Adrenal gland (tissue), 12 donors: Measurements from ENCODE around the gene FAM227B. TPM values are rescaled to one million over a fixed set of nuclear protein-coding genes. Genes with fewer than 3 reads are reported as not detected.

ENCODE experiments used
- DNase-seq, 7 donors: peaks; one replicate each; pipeline ENCODE4 v3.0.0-alpha.2; 2019 to 2020
- H3K27ac ChIP-seq, 5 donors: fragments of 200-600 bp; sonication (generic) in 4 of 5; 1 replicate in 3 of 5; 2 replicates in 2 of 5; pipeline versions ENCODE4 v1.5.1 to v1.8.0; 2016 to 2020; ENCODE audit warnings: mild to moderate bottlenecking in 1 of 5
- H3K27me3 ChIP-seq: fragments of 200-600 bp; 2 replicates; pipeline ENCODE4 v1.8.0; 2021
- H3K36me3 ChIP-seq, 2 donors: fragments of 200-600 bp; replicated peaks in 1 of 2; 1 replicate in 1 of 2; 2 replicates in 1 of 2; pipeline versions ENCODE4 v1.5.1 to v1.8.0; 2018 to 2022
- H3K4me1 ChIP-seq, 2 donors: fragments of 200-600 bp; replicated peaks in 1 of 2; 1 replicate in 1 of 2; 2 replicates in 1 of 2; pipeline versions ENCODE4 v1.5.1 to v1.8.0; 2018 to 2021
- H3K4me3 ChIP-seq, 4 donors: fragments of 200-600 bp; sonication (generic) in 3 of 4; one replicate each; pipeline ENCODE4 v1.5.1; 2016 to 2018
- H3K9me3 ChIP-seq, 3 donors: fragments of 200-600 bp; sonication (generic) in 1 of 3; replicated peaks in 1 of 3; 1 replicate in 2 of 3; 2 replicates in 1 of 3; pipeline versions ENCODE4 v1.5.1 to v1.8.0; 2016 to 2021
- CTCF ChIP-seq, 6 experiments: fragments of 450-650 bp in 4 of 6; fragments of 200-600 bp in 2 of 6; sonication (generic) in 1 of 6; IDR thresholded peaks; 1 replicate in 5 of 6; 2 replicates in 1 of 6; pipeline versions ENCODE4 v1.5.1 to v1.8.0; 2016 to 2021; ENCODE audit warnings: antibody characterized with exemption in 6 of 6, mild to moderate bottlenecking in 2 of 6, moderate library complexity in 1 of 6
- POLR2A ChIP-seq, 2 donors: fragments of 450-650 bp; IDR thresholded peaks; one replicate each; pipeline ENCODE4 v1.6.1; 2017; ENCODE audit warnings: antibody characterized with exemption in 2 of 2, mild to moderate bottlenecking in 2 of 2, moderate library complexity in 1 of 2
- WGBS, 4 donors: extraction: QIAGEN DNeasy Blood & Tissue Kit in 2 of 4; methylation state at CpG; one replicate each; pipeline versions ENCODE4 v1.1.5 to v1.1.7; 2013 to 2017; 5-methylcytosine and 5-hydroxymethylcytosine counted together
- intact Hi-C, 2 donors: fragments of 100-400 bp; cut with DNase I; formaldehyde crosslinking; loops; one replicate each; pipeline versions ENCODE4 v1.14.1 to v1.15.0; 2022 to 2023
- polyA plus RNA-seq, 3 donors: library from polyadenylated mRNA; stranded (reverse); fragments of 200-250 nt in 2 of 3; fragments of 350-450 nt in 1 of 3; fragmentation: Illumina TruSeq in 1 of 3; extraction: RNeasy Lipid Tissue Mini Kit (QIAGEN cat#74804) in 1 of 3; gene quantifications; one replicate each; pipeline ENCODE4 v1.2.3, GENCODE V29; 2013 to 2014
- total RNA-seq, 9 donors: library from RNA; depleted of rRNA in 4 of 9; stranded (reverse); fragments of >200 nt in 4 of 9; fragments of 120-200 nt in 1 of 9; fragmentation: NEBNext Ultra II Directional in 1 of 9; extraction: Animal tissue kit (Norgen Biotek cat#: 25700) in 1 of 9; gene quantifications; one replicate each; pipeline versions ENCODE4 v1.1.0 to v1.2.4, GENCODE V29; 2013 to 2023
- donor health status: healthy with polysubstance abuse.
- donor health status: Bipolar disorder and iron deficiency.
- donor health status: DM: yes; HTN: yes; CAD: no.
- donor health status: DM: no; HTN: no; CAD: no.
- donor health status: DM: no; HTN: no; CAD: no.
- donor health status: DM: yes; HTN: yes; CAD: no.

The FAM227B gene
- total and polyA plus RNA-seq, 12 donors, result 1.4 to 20.4 (median 8.4) TPM

- Histone ChIP-seq H3K4me1 (no peaks in the 10 kb centered on the region), H3K4me3 (no peak overlapping the region), H3K27ac (no peak overlapping the region), H3K27me3 (no peaks in the 10 kb centered on the region), H3K36me3 (no peaks in the 10 kb centered on the region), H3K9me3 (no peaks in the 10 kb centered on the region)
- no peak for TF ChIP-seq CTCF (IDR thresholded peaks at IDR 0.05)
- TF ChIP-seq POLR2A (IDR thresholded peaks at IDR 0.05), result no peak
- intact Hi-C loops, result no loop called here
- DNase-seq, result no peak
- WGBS, 4 donors, result 73 to 82% (median 78%) methylated on average over 4 of the region's 4 CpGs
Measured at GRCh38 chr15:49286649-49287404, 333.8 kb downstream of the FAM227B start.

- no peaks in the 10 kb centered on the region for H3K9me3 ChIP-seq
- 87 to 94% (median 92%) methylated on average over 1 of the region's 1 CpG for WGBS, 4 donors
- no peak overlapping the region for H3K27ac ChIP-seq
- no peak overlapping the region for H3K4me3 ChIP-seq
- H3K36me3 ChIP-seq, result no peaks in the 10 kb centered on the region
- no peaks in the 10 kb centered on the region for H3K4me1 ChIP-seq
- intact Hi-C loops, result no loop called here
- no peak for DNase-seq
- H3K27me3 ChIP-seq, result no peaks in the 10 kb centered on the region
- no peak for TF ChIP-seq POLR2A (IDR thresholded peaks at IDR 0.05)
- TF ChIP-seq CTCF (IDR thresholded peaks at IDR 0.05), result no peak
Measured at GRCh38 chr15:49282366-49282765, 338.3 kb downstream of the FAM227B start.

GRCh38 chr15:49279521-49280456, 340.8 kb downstream of the FAM227B start:
- intact Hi-C loops, result no loop called here
- no peak for TF ChIP-seq POLR2A (IDR thresholded peaks at IDR 0.05)
- no peak for TF ChIP-seq CTCF (IDR thresholded peaks at IDR 0.05)
- 94 to 99% (median 96%) methylated on average over 4 of the region's 4 CpGs for WGBS, 4 donors
- no peak overlapping the region for H3K27ac ChIP-seq
- H3K36me3 ChIP-seq, result peaks cover 0 to 4% of the 10 kb centered on the region in 2 donors
- H3K4me1 ChIP-seq, result no peaks in the 10 kb centered on the region
- H3K27me3 ChIP-seq, result no peaks in the 10 kb centered on the region
- H3K4me3 ChIP-seq, result no peak overlapping the region
- no peaks in the 10 kb centered on the region for H3K9me3 ChIP-seq
- no peak for DNase-seq

- no peaks in the 10 kb centered on the region for H3K4me1 ChIP-seq
- H3K27ac ChIP-seq, result no peak overlapping the region
- H3K36me3 ChIP-seq, result peaks cover 0 to 4% of the 10 kb centered on the region in 2 donors
- no peak for TF ChIP-seq POLR2A (IDR thresholded peaks at IDR 0.05)
- TF ChIP-seq CTCF (IDR thresholded peaks at IDR 0.05), result no peak
- WGBS, 4 donors, result 92 to 99% (median 95%) methylated on average over 5 of the region's 5 CpGs
- no peak for DNase-seq
- no peaks in the 10 kb centered on the region for H3K9me3 ChIP-seq
- intact Hi-C loops, result no loop called here
- H3K4me3 ChIP-seq, result no peak overlapping the region
- no peaks in the 10 kb centered on the region for H3K27me3 ChIP-seq
Measured at GRCh38 chr15:49278751-49279150, 341.9 kb downstream of the FAM227B start.
